HG02938 (cell line): ENCODE results near the gene PLEKHG4.

ENCODE experiments used
- ATAC-seq: cut with Tn5 transposase; IDR thresholded peaks from one replicate; pipeline ENCODE4 v1.9.1; 2021; ENCODE audit warnings: mild to moderate bottlenecking, moderate library complexity; ENCODE audit not compliant: unreplicated experiment

The PLEKHG4 gene

GRCh38 chr16:67317853-67318252, 38.5 kb downstream of the PLEKHG4 start:
- no peak for ATAC-seq

- ATAC-seq = no peak
Observed at GRCh38 chr16:67326115-67326471, 46.8 kb downstream of the PLEKHG4 start.

DNA sequence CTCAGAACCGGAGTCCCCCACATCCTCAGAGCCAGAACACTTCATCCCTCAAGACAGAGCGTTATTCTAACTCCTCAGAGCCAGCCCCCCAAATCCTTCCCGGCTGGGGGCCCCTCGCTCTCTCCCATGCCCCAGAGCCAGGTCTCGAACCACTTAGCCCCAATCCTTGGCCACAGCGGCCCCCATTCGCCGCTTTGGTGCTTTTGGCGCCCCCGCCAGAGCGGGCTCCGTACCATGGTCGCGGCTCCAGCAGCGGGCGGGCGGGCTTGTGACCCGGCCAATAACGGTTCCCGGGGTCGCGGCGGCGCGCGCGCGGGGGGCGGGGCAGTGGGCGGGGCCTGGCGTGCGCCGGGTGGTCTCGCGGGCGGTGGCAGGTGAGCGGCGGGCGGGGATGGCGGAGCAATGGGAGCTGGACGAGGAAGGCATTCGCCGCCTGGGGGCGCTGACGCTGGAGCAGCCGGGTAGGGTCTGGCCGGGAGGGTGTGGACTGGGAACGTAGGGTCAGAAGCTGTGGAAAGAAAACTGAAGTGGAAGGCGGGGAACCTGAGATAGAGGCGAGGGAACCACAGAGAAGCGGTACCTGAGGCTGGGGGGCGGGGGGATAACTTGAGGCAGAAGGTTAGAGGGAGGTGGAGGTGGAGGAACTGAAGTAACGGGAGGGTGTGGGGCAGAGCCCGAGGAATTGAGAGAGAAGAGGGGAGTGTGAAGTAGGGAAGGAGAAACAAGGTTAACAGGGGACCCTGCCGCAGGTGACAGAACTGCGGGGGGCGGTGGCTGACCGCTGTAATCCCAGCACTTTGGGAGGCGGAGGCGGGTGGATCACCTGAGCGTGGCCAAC, 47.4 kb downstream of the PLEKHG4 start, which contains the start of the genes KCTD19 and LRRC36:
KCTD19 (minus strand) TSS at position 270 of the 838 bp plus-strand sequence; CDS start at position 236, 34 bp downstream.
LRRC36 (plus strand) TSS at position 344 of the 838 bp plus-strand sequence; CDS start at position 392, 48 bp downstream.
- ATAC-seq = no peak

GRCh38 chr16:67327743-67328142, 48.4 kb downstream of the PLEKHG4 start:
- ATAC-seq = no peak

DNA sequence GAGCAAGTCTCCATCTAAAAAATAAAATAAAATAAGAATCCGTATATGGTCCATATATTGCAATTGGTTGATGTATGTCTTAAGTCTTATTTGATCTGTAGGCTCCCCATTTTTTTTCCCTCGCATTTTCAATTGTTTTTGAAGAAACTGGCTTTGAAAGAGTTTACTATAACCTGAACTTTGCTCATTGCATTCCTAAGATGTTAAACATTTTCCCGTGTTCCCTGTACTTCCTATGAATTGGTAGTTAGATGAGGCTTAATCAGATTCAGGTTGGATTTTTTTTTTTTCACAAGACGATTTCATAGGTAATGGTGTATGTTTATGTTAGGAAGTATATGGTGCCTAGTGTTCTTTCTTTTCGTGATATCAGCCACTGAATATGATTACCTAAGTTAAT, 50.6 kb downstream of the PLEKHG4 start:
- ATAC-seq = no peak

- no peak for ATAC-seq
Observed at GRCh38 chr16:67333315-67333714, 54.0 kb downstream of the PLEKHG4 start.

GRCh38 chr16:67336116-67336515, 56.8 kb downstream of the PLEKHG4 start:
- ATAC-seq = no peak

GRCh38 chr16:67336648-67337047, 57.3 kb downstream of the PLEKHG4 start:
- ATAC-seq = no peak
